ENCODE measurements around the gene TMEM95.
A peak's percentile ranks its signal among the peaks of the same experiment; 100 is the strongest.

GRCh38 chr17:7323731-7324437 is 31.1 kb upstream of the TMEM95 start:
- no peak for TF ChIP-seq EZH2 (IDR thresholded peaks at IDR 0.05; ENCODE audit: borderline replicate concordance, low read depth, low read length, severe bottlenecking)
- peak; percentile 67 for TF ChIP-seq CTCF (IDR thresholded peaks at IDR 0.05; ENCODE audit: borderline replicate concordance, extremely low read depth, low read length, poor library complexity, severe bottlenecking)

Measured in DND-41 (cell line).